Natural killer cell (primary cell): ENCODE measurements around the gene CIZ1. TPM values are rescaled to one million over a fixed set of nuclear protein-coding genes. Genes with fewer than 3 reads are reported as not detected.

Experiments
- ATAC-seq, 3 donors: fragments of 150-1000 bp in 2 of 3; fragments of 200-7000 bp in 1 of 3; cut with Tn5 transposase; 1 replicate in 1 of 3; 2 replicates in 2 of 3; pipeline ENCODE4 v1.10.0; 2021; ENCODE audit warnings: mild to moderate bottlenecking in 2 of 3, moderate library complexity in 2 of 3
- DNase-seq, 2 donors: peaks; one replicate each; pipeline versions ENCODE4 v3.0.0 to v3.0.0-alpha.2; 2013 to 2021; ENCODE audit warnings: mixed read lengths in 1 of 2
- H3K27ac ChIP-seq: one replicate; pipeline ENCODE4 v1.5.1; 2013; ENCODE audit warnings: mild to moderate bottlenecking, low read length
- H3K27me3 ChIP-seq: one replicate; pipeline ENCODE4 v1.6.1; 2013; ENCODE audit warnings: low read length; ENCODE audit not compliant: control insufficient read depth, insufficient read depth
- H3K36me3 ChIP-seq: one replicate; pipeline ENCODE4 v1.6.1; 2013; ENCODE audit warnings: low read length; ENCODE audit not compliant: control insufficient read depth, insufficient read depth
- H3K4me1 ChIP-seq: one replicate; pipeline ENCODE4 v1.6.1; 2013; ENCODE audit warnings: low read length; ENCODE audit not compliant: control insufficient read depth, insufficient read depth
- H3K4me3 ChIP-seq: one replicate; pipeline ENCODE4 v1.5.1; 2013; ENCODE audit warnings: low read length
- H3K9me3 ChIP-seq: one replicate; pipeline ENCODE4 v1.6.1; 2013; ENCODE audit warnings: low read length; ENCODE audit not compliant: control insufficient read depth, insufficient read depth
- H3K27ac Mint-ChIP-seq, 2 donors: one replicate each; pipeline ENCODE4 v1.8.0; 2022; ENCODE audit warnings: mild to moderate bottlenecking in 2 of 2, mixed read lengths in 2 of 2, moderate library complexity in 1 of 2
- H3K27me3 Mint-ChIP-seq, 2 donors: one replicate each; pipeline ENCODE4 v1.8.0; 2022; ENCODE audit warnings: low read depth in 2 of 2, mixed read lengths in 2 of 2
- H3K36me3 Mint-ChIP-seq: one replicate; pipeline ENCODE4 v1.8.0; 2022; ENCODE audit warnings: mixed read lengths
- H3K4me1 Mint-ChIP-seq, 2 donors: one replicate each; pipeline ENCODE4 v1.8.0; 2022; ENCODE audit warnings: mixed read lengths in 2 of 2
- H3K4me3 Mint-ChIP-seq: one replicate; pipeline ENCODE4 v1.8.0; 2022; ENCODE audit warnings: mild to moderate bottlenecking, moderate library complexity, mixed read lengths
- H3K9me3 Mint-ChIP-seq, 2 donors: one replicate each; pipeline ENCODE4 v1.8.0; 2022; ENCODE audit warnings: mixed read lengths in 2 of 2
- WGBS: methylation state at CpG from one replicate; pipeline ENCODE4 v1.1.7; 2013; ENCODE audit warnings: missing lambda C conversion rate; ENCODE audit not compliant: insufficient coverage; 5-methylcytosine and 5-hydroxymethylcytosine counted together
- intact Hi-C: fragments of 100-400 bp; cut with micrococcal nuclease; formaldehyde crosslinking; loops from one replicate; pipeline ENCODE4 v1.14.2; 2022
- total RNA-seq, 4 donors: library from RNA; stranded (reverse); fragments of 120-200 nt in 1 of 4; gene quantifications; one replicate each; pipeline versions ENCODE4 v1.2.3 to v1.2.4, GENCODE V29; 2013 to 2022
- TF ChIP-seq, protein P1 (sequence below): fragments of 200-600 bp; IDR thresholded peaks from one replicate; pipeline ENCODE4 v1.8.0; 2022; ENCODE audit warnings: antibody characterized with exemption

The CIZ1 gene
- total RNA-seq, 3 donors from 2014 or later (not counting 1 experiment from before 2014, with no cell fraction given) = 152 to 165 (median 159) TPM

DNA sequence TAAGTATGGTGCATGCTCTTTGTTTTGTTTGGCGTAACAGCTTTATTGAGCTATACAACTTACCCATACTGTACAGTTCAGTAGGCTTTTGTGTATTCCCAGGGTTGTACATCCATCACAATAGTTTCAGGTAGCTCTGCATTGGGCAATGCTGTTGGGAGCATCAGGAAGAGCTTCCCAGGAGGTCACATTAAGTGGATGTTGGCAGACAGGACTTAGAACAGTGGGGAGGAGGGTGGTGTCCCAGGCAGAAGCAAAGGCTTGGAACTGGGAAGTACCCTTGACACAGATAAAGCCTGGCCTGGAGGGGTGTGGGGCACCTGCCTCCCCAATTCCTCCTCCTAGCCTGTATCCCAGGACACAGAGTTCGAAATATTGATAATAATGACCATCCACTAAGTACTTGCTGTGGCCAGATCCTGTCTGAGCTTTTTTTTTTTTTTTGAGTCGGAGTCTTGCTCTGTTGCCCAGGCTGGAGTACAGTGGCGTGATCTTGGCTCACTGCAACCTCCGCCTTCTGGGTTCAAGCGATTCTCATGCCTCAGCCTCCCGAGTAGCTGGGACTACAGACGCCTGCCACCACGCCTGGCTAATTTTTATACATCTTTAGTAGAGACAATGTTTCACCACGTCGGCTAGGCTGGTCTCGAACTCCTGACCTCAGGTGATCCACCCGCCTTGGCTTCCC lies 30.0 kb downstream of the CIZ1 start:
- Histone ChIP-seq H3K27ac (no peak overlapping the region), H3K4me1 (peaks cover 19% of the 10 kb centered on the region), H3K27me3 (no peaks in the 10 kb centered on the region), H3K4me3 (no peak overlapping the region), H3K9me3 (no peaks in the 10 kb centered on the region), H3K36me3 (peaks cover 16% of the 10 kb centered on the region)
- Mint-ChIP-seq H3K9me3 (no peaks in the 10 kb centered on the region), H3K4me3 (peak overlapping the region; percentile 92), H3K4me1 (peaks cover 15 to 22% of the 10 kb centered on the region in 2 donors), H3K27me3 (no peaks in the 10 kb centered on the region), H3K36me3 (no peaks in the 10 kb centered on the region), H3K27ac (peak overlapping the region in 1 of 2 donors; percentile 18)
- intact Hi-C loops = no loop called here
- TF ChIP-seq, protein P1, sequence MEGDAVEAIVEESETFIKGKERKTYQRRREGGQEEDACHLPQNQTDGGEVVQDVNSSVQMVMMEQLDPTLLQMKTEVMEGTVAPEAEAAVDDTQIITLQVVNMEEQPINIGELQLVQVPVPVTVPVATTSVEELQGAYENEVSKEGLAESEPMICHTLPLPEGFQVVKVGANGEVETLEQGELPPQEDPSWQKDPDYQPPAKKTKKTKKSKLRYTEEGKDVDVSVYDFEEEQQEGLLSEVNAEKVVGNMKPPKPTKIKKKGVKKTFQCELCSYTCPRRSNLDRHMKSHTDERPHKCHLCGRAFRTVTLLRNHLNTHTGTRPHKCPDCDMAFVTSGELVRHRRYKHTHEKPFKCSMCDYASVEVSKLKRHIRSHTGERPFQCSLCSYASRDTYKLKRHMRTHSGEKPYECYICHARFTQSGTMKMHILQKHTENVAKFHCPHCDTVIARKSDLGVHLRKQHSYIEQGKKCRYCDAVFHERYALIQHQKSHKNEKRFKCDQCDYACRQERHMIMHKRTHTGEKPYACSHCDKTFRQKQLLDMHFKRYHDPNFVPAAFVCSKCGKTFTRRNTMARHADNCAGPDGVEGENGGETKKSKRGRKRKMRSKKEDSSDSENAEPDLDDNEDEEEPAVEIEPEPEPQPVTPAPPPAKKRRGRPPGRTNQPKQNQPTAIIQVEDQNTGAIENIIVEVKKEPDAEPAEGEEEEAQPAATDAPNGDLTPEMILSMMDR = no peak
- no peak for ATAC-seq
- WGBS = 97% methylated on average over 12 of the region's 13 CpGs
- no peak for DNase-seq

DNA sequence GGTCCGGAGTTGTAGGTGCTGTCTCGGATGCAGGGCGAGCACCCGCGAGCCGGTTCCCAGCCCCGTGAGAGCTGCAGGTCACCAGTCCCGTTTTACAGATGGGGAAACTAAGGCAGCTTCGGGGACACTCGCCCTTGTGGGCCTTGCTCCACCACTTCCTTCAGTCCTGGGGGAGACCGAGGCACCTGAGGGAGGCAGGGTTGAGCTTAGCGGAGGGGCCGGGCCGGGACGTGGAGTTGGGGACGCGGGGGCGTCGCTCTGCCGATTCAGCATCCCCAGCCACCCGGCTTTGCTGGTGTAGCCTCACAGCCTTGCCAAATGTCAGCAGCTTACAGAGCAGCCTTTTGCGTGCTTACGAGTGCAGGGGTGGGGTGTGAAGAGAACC lies 30.8 kb downstream of the CIZ1 start:
- intact Hi-C loops = no loop called here
- peak overlapping the region; percentile 92 for H3K4me3 Mint-ChIP-seq
- DNase-seq = peak; percentile 26 to 60
- H3K4me1 Mint-ChIP-seq = peaks cover 15 to 22% of the 10 kb centered on the region in 2 donors
- no peaks in the 10 kb centered on the region for H3K27me3 Mint-ChIP-seq
- H3K9me3 Mint-ChIP-seq = no peaks in the 10 kb centered on the region
- TF ChIP-seq, protein P1 = no peak
- under 1% methylated on average over 21 of the region's 23 CpGs for WGBS
- Histone ChIP-seq H3K4me1 (peaks cover 19% of the 10 kb centered on the region), H3K4me3 (peak overlapping the region; percentile 94), H3K27me3 (no peaks in the 10 kb centered on the region), H3K36me3 (peaks cover 12% of the 10 kb centered on the region), H3K9me3 (no peaks in the 10 kb centered on the region), H3K27ac (peak overlapping the region; percentile 71)
- ATAC-seq = peak in 1 of 3 donors; percentile 2
- H3K36me3 Mint-ChIP-seq = no peaks in the 10 kb centered on the region
- peak overlapping the region in 1 of 2 donors; percentile 90 for H3K27ac Mint-ChIP-seq

- H3K4me1 ChIP-seq = peaks cover 19% of the 10 kb centered on the region
- DNase-seq (peak; percentile 87 to 95), ATAC-seq (peak; percentile 90 to 97 (median 93))
- Mint-ChIP-seq H3K27ac (peak within 1 kb of the TSS; percentile 82 to 90), H3K4me1 (peaks cover 15 to 22% of the 10 kb centered on the region in 2 donors), H3K36me3 (no peaks in the 10 kb centered on the region), H3K9me3 (no peaks in the 10 kb centered on the region), H3K4me3 (peak within 1 kb of the TSS; percentile 92), H3K27me3 (no peaks in the 10 kb centered on the region)
- peaks cover 12% of the 10 kb centered on the region for H3K36me3 ChIP-seq
- H3K4me3 ChIP-seq = peak within 1 kb of the TSS; percentile 94
- H3K9me3 ChIP-seq = no peaks in the 10 kb centered on the region
- TF ChIP-seq, protein P1 = no peak
- intact Hi-C loops = no loop called here
- under 1% methylated on average over 74 of the region's 77 CpGs for WGBS
- H3K27ac ChIP-seq = peak within 1 kb of the TSS; percentile 83
- H3K27me3 ChIP-seq = no peaks in the 10 kb centered on the region
Measured at GRCh38 chr9:128159784-128160602, 31.4 kb downstream of the CIZ1 start, which contains the start of gene BBLN. TSS of gene BBLN (plus strand) at chr9:128160265. CDS start at chr9:128160408, 143 bp downstream.
